ENCODE data around the gene RFX8. TPM values are rescaled to one million over a fixed set of nuclear protein-coding genes. Genes with fewer than 3 reads are reported as not detected.

The RFX8 gene
- total and polyA plus RNA-seq, 10 of the 15 experiments (the other 5 are each of a cell fraction or from before 2014, with no cell fraction given), result 0.19 TPM; not detected in 9

DNA sequence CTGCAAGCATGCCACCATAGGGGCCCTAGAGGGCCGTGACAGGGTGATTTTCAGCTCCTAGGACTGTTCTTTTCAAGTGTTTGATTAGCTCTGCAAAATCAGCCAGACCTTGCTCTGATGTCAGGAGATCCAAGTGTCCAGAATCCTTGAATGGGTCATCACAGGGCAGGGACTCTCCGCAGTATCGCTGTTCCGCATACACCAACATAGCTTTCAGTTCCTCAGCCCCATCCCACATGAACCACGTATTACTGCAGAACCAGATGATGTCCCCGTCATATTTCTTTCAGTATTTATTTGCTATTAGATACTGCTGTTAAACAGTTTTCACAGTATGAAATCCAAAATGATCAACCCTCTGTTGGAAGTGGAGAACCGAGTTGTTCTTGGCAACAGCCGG is 46.6 kb upstream of the RFX8 start:
- 40% methylated on average over 8 of the region's 8 CpGs for WGBS (ENCODE audit: insufficient coverage, insufficient replicate concordance, low lambda C conversion rate, missing lambda C conversion rate)
- ATAC-seq (peak; percentile 34), DNase-seq (ENCODE audit: low read depth, low spot score) (no peak), FAIRE-seq (no peak)
- CTCF ChIA-PET, result interaction anchor here (1.1 kb wide), 1 partner anchor 102 kb away, joined by 4 read pairs; no protein-coding TSS in a partner anchor
- Histone ChIP-seq H3K4me3 (no peak overlapping the region), H2AFZ (ENCODE audit: control insufficient read depth, low read depth, low read length) (no peak overlapping the region), H3K9ac (ENCODE audit: control insufficient read depth, insufficient read depth, low read length) (no peak overlapping the region), H3K27me3 (replicated peaks in 1 of 2; ENCODE audit: control insufficient read depth in 2 of 2, insufficient read depth in 2 of 2, low read length in 1 of 2) (no peaks in the 10 kb centered on the region; a peak in 1 of 4 replicates), H3K4me2 (ENCODE audit: control insufficient read depth, insufficient read depth) (no peak overlapping the region), H3K9me3 (replicated peaks; ENCODE audit: control insufficient read depth, insufficient read depth, low read length) (no peaks in the 10 kb centered on the region), H3K27ac (ENCODE audit: control insufficient read depth, insufficient read depth) (no peak overlapping the region), H3K79me2 (ENCODE audit: control insufficient read depth, insufficient read depth, low read length) (no peaks in the 10 kb centered on the region), H3K36me3 (ENCODE audit: control insufficient read depth in 2 of 2, insufficient read depth in 2 of 2, low read length in 1 of 2) (no peaks in the 10 kb centered on the region), H4K20me1 (ENCODE audit: control insufficient read depth, insufficient read depth) (no peaks in the 10 kb centered on the region), H3K4me1 (ENCODE audit: control insufficient read depth, insufficient read depth, low read length) (no peaks in the 10 kb centered on the region)
- intact Hi-C loops (cut with micrococcal nuclease; ENCODE audit: unreplicated experiment) (no loop called here), in situ Hi-C loops (cut with MboI) (no loop called here)
- TF ChIP-seq, protein P1, sequence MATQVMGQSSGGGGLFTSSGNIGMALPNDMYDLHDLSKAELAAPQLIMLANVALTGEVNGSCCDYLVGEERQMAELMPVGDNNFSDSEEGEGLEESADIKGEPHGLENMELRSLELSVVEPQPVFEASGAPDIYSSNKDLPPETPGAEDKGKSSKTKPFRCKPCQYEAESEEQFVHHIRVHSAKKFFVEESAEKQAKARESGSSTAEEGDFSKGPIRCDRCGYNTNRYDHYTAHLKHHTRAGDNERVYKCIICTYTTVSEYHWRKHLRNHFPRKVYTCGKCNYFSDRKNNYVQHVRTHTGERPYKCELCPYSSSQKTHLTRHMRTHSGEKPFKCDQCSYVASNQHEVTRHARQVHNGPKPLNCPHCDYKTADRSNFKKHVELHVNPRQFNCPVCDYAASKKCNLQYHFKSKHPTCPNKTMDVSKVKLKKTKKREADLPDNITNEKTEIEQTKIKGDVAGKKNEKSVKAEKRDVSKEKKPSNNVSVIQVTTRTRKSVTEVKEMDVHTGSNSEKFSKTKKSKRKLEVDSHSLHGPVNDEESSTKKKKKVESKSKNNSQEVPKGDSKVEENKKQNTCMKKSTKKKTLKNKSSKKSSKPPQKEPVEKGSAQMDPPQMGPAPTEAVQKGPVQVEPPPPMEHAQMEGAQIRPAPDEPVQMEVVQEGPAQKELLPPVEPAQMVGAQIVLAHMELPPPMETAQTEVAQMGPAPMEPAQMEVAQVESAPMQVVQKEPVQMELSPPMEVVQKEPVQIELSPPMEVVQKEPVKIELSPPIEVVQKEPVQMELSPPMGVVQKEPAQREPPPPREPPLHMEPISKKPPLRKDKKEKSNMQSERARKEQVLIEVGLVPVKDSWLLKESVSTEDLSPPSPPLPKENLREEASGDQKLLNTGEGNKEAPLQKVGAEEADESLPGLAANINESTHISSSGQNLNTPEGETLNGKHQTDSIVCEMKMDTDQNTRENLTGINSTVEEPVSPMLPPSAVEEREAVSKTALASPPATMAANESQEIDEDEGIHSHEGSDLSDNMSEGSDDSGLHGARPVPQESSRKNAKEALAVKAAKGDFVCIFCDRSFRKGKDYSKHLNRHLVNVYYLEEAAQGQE (IDR thresholded peaks at IDR 0.05; ENCODE audit: low read depth, low read length), result no peak
- TF ChIP-seq EGR1 (IDR thresholded peaks at IDR 0.05; ENCODE audit: borderline replicate concordance in 1 of 2, low read depth in 2 of 2, low read length in 2 of 2), result no peak
- TF ChIP-seq TBL1XR1 (IDR thresholded peaks at IDR 0.05; ENCODE audit: low read depth, low read length), result no peak
- no peak for TF ChIP-seq CEBPZ (IDR thresholded peaks at IDR 0.05; ENCODE audit: low read depth, low read length)
- TF ChIP-seq, protein P2, sequence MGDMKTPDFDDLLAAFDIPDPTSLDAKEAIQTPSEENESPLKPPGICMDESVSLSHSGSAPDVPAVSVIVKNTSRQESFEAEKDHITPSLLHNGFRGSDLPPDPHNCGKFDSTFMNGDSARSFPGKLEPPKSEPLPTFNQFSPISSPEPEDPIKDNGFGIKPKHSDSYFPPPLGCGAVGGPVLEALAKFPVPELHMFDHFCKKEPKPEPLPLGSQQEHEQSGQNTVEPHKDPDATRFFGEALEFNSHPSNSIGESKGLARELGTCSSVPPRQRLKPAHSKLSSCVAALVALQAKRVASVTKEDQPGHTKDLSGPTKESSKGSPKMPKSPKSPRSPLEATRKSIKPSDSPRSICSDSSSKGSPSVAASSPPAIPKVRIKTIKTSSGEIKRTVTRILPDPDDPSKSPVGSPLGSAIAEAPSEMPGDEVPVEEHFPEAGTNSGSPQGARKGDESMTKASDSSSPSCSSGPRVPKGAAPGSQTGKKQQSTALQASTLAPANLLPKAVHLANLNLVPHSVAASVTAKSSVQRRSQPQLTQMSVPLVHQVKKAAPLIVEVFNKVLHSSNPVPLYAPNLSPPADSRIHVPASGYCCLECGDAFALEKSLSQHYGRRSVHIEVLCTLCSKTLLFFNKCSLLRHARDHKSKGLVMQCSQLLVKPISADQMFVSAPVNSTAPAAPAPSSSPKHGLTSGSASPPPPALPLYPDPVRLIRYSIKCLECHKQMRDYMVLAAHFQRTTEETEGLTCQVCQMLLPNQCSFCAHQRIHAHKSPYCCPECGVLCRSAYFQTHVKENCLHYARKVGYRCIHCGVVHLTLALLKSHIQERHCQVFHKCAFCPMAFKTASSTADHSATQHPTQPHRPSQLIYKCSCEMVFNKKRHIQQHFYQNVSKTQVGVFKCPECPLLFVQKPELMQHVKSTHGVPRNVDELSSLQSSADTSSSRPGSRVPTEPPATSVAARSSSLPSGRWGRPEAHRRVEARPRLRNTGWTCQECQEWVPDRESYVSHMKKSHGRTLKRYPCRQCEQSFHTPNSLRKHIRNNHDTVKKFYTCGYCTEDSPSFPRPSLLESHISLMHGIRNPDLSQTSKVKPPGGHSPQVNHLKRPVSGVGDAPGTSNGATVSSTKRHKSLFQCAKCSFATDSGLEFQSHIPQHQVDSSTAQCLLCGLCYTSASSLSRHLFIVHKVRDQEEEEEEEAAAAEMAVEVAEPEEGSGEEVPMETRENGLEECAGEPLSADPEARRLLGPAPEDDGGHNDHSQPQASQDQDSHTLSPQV (IDR thresholded peaks at IDR 0.05), result no peak
- TF ChIP-seq NR2C2 (IDR thresholded peaks at IDR 0.05; ENCODE audit: borderline replicate concordance, control insufficient read depth, insufficient read length, low read depth), result no peak
- no peak for TF ChIP-seq CEBPB (IDR thresholded peaks at IDR 0.05; ENCODE audit: borderline replicate concordance in 1 of 2, low read depth in 2 of 2, low read length in 2 of 2)
- peak; percentile 65; the same call in 1 of the 2 replicates for TF ChIP-seq SPI1 (IDR thresholded peaks at IDR 0.05; ENCODE audit: borderline replicate concordance, insufficient read depth, low read depth, low read length)
- no peak for TF ChIP-seq ESRRA (IDR thresholded peaks at IDR 0.05; ENCODE audit: low read length)
- SMC1A ChIA-PET (ENCODE audit: uncharacterized antibody, unreplicated experiment), result no interaction called here
- RAD21 ChIA-PET (ENCODE audit: unreplicated experiment), result no interaction called here
- POLR2A ChIA-PET, result no interaction called here
- BruUV-seq (replicated peaks), result no TSS peak

All from GM12878 (cell line).